HFFc6 (cell line): ENCODE measurements around the gene NSMCE1. TPM values are rescaled to one million over a fixed set of nuclear protein-coding genes. Genes with fewer than 3 reads are reported as not detected.
"Not testable (repeated sequence)": the region's sequence is repeated elsewhere in the genome, so short reads cannot be mapped to it uniquely, and the experiment has no call there.

Experiments used
- DNase-seq: peaks from one replicate; pipeline ENCODE4 v3.0.0-alpha.2; 2018
- H3K27ac Mint-ChIP-seq: 2 replicates; pipeline ENCODE4 v1.8.0; 2020; ENCODE audit warnings: mild to moderate bottlenecking, mixed read lengths
- H3K27me3 Mint-ChIP-seq: 2 replicates; pipeline ENCODE4 v1.8.0; 2021; ENCODE audit warnings: mild to moderate bottlenecking, moderate library complexity, mixed read lengths; ENCODE audit not compliant: insufficient read depth
- H3K36me3 Mint-ChIP-seq: 2 replicates; pipeline ENCODE4 v1.8.0; 2021; ENCODE audit warnings: low read depth, mixed read lengths
- H3K4me1 Mint-ChIP-seq: 2 replicates; pipeline ENCODE4 v1.8.0; 2020; ENCODE audit warnings: low read depth, mixed read lengths
- H3K4me3 Mint-ChIP-seq: 2 replicates; pipeline ENCODE4 v1.8.0; 2020; ENCODE audit warnings: mild to moderate bottlenecking, moderate library complexity, mixed read lengths
- H3K9me3 Mint-ChIP-seq: 2 replicates; pipeline ENCODE4 v1.8.0; 2020; ENCODE audit warnings: mild to moderate bottlenecking, mixed read lengths
- total RNA-seq, 6 experiments: library from RNA; stranded (reverse); fragmentation: NEBNext Ultra II Directional; extraction: Animal tissue kit (Norgen Biotek cat#: 25700); gene quantifications; 2 replicates in 1 of 6; 3 replicates in 5 of 6; pipeline ENCODE4 v1.2.3, GENCODE V29; 2021
- TF ChIP-seq, protein P1 (sequence below): fragments of 200-600 bp; sonication (generic); IDR thresholded peaks from 2 replicates; pipeline ENCODE4 v1.5.0; 2021; ENCODE audit warnings: antibody characterized with exemption, mild to moderate bottlenecking

The NSMCE1 gene
- total RNA-seq, 6 experiments from 2014 or later, result 63.6 to 71.3 (median 66.5) TPM

DNA sequence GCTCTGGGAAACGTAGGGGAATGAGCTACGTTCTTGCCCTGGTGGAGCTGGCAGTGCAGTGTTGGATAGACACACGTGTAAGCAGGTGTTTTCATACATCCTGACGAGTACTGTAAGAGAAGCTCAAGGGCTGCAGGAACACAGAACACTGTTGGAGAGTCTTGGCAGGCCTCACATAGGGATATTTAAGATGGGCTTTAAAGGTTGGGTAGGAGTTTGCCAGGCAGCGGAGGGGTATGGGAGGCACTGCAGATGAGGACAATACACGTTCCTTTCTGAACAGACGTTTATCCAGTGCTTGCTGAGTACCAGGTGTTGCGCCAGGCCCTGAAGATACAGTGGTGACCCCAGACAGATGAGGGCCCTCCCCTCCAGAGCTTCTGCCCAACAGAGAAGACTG is 59.0 kb downstream of the NSMCE1 start:
- no peaks in the 10 kb centered on the region; the same call in 1 of the 2 replicates for H3K27me3 Mint-ChIP-seq
- DNase-seq, result no peak
- no peaks in the 10 kb centered on the region for H3K36me3 Mint-ChIP-seq
- H3K27ac Mint-ChIP-seq, result no peak overlapping the region
- no peaks in the 10 kb centered on the region for H3K9me3 Mint-ChIP-seq
- no peak overlapping the region for H3K4me3 Mint-ChIP-seq
- TF ChIP-seq, protein P1, sequence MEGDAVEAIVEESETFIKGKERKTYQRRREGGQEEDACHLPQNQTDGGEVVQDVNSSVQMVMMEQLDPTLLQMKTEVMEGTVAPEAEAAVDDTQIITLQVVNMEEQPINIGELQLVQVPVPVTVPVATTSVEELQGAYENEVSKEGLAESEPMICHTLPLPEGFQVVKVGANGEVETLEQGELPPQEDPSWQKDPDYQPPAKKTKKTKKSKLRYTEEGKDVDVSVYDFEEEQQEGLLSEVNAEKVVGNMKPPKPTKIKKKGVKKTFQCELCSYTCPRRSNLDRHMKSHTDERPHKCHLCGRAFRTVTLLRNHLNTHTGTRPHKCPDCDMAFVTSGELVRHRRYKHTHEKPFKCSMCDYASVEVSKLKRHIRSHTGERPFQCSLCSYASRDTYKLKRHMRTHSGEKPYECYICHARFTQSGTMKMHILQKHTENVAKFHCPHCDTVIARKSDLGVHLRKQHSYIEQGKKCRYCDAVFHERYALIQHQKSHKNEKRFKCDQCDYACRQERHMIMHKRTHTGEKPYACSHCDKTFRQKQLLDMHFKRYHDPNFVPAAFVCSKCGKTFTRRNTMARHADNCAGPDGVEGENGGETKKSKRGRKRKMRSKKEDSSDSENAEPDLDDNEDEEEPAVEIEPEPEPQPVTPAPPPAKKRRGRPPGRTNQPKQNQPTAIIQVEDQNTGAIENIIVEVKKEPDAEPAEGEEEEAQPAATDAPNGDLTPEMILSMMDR, result no peak
- H3K4me1 Mint-ChIP-seq, result peaks cover under 1% of the 10 kb centered on the region

GRCh38 chr16:27208796-27209195 is 59.8 kb downstream of the NSMCE1 start:
- H3K27me3 Mint-ChIP-seq, result no peaks in the 10 kb centered on the region; the same call in none of the 2 replicates
- TF ChIP-seq, protein P1, result no peak
- H3K4me3 Mint-ChIP-seq, result no peak overlapping the region
- no peaks in the 10 kb centered on the region for H3K36me3 Mint-ChIP-seq
- peaks cover 9% of the 10 kb centered on the region for H3K4me1 Mint-ChIP-seq
- H3K27ac Mint-ChIP-seq, result no peak overlapping the region
- no peaks in the 10 kb centered on the region for H3K9me3 Mint-ChIP-seq
- no peak for DNase-seq

DNA sequence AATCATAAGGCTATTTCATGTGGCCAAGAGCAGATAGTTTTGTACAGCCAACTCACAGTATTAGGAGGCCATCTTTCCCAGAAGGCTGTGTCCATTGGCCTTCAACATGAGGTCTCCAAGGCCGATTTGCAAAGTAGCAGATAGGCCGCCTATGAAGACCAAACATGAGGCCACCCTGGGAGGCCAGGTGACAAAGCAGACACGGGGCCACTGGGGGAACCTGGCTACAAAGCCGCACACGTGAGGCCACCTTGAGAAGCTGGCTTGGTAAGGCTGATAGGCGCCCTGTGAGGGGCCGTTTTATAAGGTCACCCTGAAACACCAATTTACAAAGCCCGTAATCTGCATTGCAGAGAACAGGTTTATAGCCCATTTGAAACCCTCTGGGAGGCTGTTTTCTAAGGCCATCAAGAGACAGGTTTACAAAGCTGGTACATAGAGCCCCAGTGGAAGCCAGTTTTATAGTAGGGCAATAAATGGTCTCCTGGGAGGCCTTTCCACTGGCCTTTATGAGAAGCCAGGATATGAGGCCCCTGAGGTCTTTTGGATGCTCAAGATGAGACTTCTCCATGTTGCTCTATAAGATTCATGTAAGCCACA is 60.4 kb downstream of the NSMCE1 start:
- no peak for DNase-seq
- Mint-ChIP-seq H3K27me3 (no peaks in the 10 kb centered on the region; the same call in none of the 2 replicates), H3K4me3 (no peak overlapping the region), H3K9me3 (no peaks in the 10 kb centered on the region), H3K27ac (no peak overlapping the region), H3K4me1 (peaks cover 10% of the 10 kb centered on the region), H3K36me3 (no peaks in the 10 kb centered on the region)
- TF ChIP-seq, protein P1, result no peak

- not testable (repeated sequence) for H3K27me3 Mint-ChIP-seq, H3K9me3 Mint-ChIP-seq, DNase-seq, H3K27ac Mint-ChIP-seq, H3K36me3 Mint-ChIP-seq, H3K4me3 Mint-ChIP-seq
- H3K4me1 Mint-ChIP-seq, result peaks cover 15% of the 10 kb centered on the region
Observed at GRCh38 chr16:27207121-27207520, 61.5 kb downstream of the NSMCE1 start.

DNA sequence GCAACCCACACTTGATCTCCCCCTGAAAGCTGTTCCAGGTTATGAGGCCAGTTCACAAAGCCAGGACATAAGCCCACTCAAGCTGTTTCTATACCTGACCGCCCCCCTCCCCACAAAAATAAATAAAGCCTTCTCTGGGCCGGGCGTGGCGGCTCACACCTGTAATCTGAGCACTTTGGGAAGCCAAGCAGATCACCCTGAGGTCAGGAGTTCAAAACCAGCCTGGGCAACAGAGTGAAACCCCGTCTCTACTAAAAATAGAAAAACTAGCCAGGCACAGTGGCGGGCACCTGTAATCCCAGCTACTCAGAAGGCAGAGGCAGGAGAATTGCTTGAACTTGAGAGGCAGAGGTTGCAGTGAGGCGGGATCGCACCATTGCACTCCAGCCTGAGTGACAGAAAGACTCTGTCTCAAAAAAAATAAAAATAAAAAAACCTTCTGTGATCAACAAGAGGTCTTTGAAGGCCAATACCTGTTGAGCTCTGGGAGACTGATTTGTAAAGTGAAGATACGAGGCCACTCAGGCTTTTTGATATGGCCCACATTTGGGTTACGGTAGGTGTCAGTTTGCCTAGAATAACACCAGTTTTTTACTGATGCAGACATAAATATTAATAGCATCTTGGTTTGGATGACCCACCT is 63.0 kb downstream of the NSMCE1 start:
- Mint-ChIP-seq H3K4me1 (peaks cover 15% of the 10 kb centered on the region), H3K27me3 (no peaks in the 10 kb centered on the region; the same call in none of the 2 replicates), H3K4me3 (no peak overlapping the region), H3K9me3 (no peaks in the 10 kb centered on the region), H3K27ac (no peak overlapping the region), H3K36me3 (no peaks in the 10 kb centered on the region; the same call in 1 of the 2 replicates)
- DNase-seq, result no peak
- TF ChIP-seq, protein P1, result peak; percentile 21; the same call in 1 of the 2 replicates

GRCh38 chr16:27204312-27204915 is 64.2 kb downstream of the NSMCE1 start:
- DNase-seq, result no peak
- no peaks in the 10 kb centered on the region for H3K9me3 Mint-ChIP-seq
- TF ChIP-seq, protein P1, result no peak
- H3K4me3 Mint-ChIP-seq, result peak overlapping the region; percentile 96
- H3K27ac Mint-ChIP-seq, result peak overlapping the region; percentile 99
- no peaks in the 10 kb centered on the region; the same call in 1 of the 2 replicates for H3K36me3 Mint-ChIP-seq
- no peaks in the 10 kb centered on the region; the same call in 1 of the 2 replicates for H3K27me3 Mint-ChIP-seq
- H3K4me1 Mint-ChIP-seq, result peaks cover 23% of the 10 kb centered on the region
